Parathyroid adenoma (tissue), 2 donors: Measurements from ENCODE around the gene GJD4.
A peak's percentile ranks its signal among the peaks of the same experiment; 100 is the strongest.

Source experiments
- H2AFZ ChIP-seq: fragments of 300-600 bp; sonication (generic); one replicate; pipeline ENCODE4 v1.7.0; 2017; ENCODE audit warnings: antibody characterized with exemption, mild to moderate bottlenecking
- H3K27ac ChIP-seq: fragments of 300-600 bp; sonication (generic); one replicate; pipeline ENCODE4 v1.7.0; 2017
- H3K27me3 ChIP-seq: fragments of 300-600 bp; sonication (generic); one replicate; pipeline ENCODE4 v1.7.0; 2017; ENCODE audit warnings: low read length; ENCODE audit not compliant: control insufficient read depth, insufficient read depth
- H3K36me3 ChIP-seq: fragments of 300-600 bp; sonication (generic); one replicate; pipeline ENCODE4 v1.7.0; 2017; ENCODE audit warnings: low read length; ENCODE audit not compliant: control insufficient read depth, insufficient read depth
- H3K4me1 ChIP-seq: fragments of 300-600 bp; sonication (generic); one replicate; pipeline ENCODE4 v1.7.0; 2017; ENCODE audit warnings: control low read depth
- H3K4me2 ChIP-seq: fragments of 300-600 bp; sonication (generic); one replicate; pipeline ENCODE4 v1.7.0; 2017; ENCODE audit warnings: low read length
- H3K4me3 ChIP-seq: fragments of 300-600 bp; sonication (generic); one replicate; pipeline ENCODE4 v1.7.0; 2017; ENCODE audit warnings: low read depth, low read length
- H3K79me2 ChIP-seq: fragments of 300-600 bp; sonication (generic); one replicate; pipeline ENCODE4 v1.7.0; 2017; ENCODE audit warnings: control low read depth
- H3K9ac ChIP-seq: fragments of 300-600 bp; sonication (generic); one replicate; pipeline ENCODE4 v1.7.0; 2017; ENCODE audit warnings: mild to moderate bottlenecking
- H3K9me3 ChIP-seq: fragments of 300-600 bp; sonication (generic); one replicate; pipeline ENCODE4 v1.7.0; 2017; ENCODE audit warnings: low read length; ENCODE audit not compliant: control insufficient read depth
- TF ChIP-seq, protein P1 (sequence below): fragments of 300-600 bp; sonication (generic); IDR thresholded peaks from one replicate; pipeline ENCODE4 v1.7.0; 2017; ENCODE audit warnings: antibody characterized with exemption, mild to moderate bottlenecking
- donor health status: primary hyperparathyroidism.

GJD4 gene

DNA sequence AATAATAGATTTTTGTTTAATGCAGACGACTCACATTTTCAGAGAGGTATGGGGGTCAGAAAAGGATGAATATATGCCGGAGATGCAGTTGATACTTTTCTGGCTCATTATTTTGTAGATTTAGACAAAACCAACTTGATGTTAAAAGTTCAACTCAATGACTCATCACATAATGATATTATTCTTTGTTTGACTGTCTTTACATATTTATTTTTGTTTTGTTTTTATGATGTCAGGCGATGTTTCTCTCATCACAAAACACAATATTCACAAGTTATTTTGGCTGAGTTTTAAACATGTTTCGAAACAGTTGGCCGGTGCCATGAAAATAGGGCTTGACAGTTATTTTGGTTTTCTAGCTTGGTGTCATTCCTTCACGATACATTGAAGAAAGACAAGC is 1.3 kb downstream of the GJD4 start:
- H3K4me1 ChIP-seq, result no peaks in the 10 kb centered on the region
- no peaks in the 10 kb centered on the region for H3K79me2 ChIP-seq
- no peaks in the 10 kb centered on the region for H3K9me3 ChIP-seq
- H3K4me3 ChIP-seq, result no peak overlapping the region
- H3K9ac ChIP-seq, result no peak overlapping the region
- no peaks in the 10 kb centered on the region for H3K36me3 ChIP-seq
- H3K27me3 ChIP-seq, result no peaks in the 10 kb centered on the region
- TF ChIP-seq, protein P1, sequence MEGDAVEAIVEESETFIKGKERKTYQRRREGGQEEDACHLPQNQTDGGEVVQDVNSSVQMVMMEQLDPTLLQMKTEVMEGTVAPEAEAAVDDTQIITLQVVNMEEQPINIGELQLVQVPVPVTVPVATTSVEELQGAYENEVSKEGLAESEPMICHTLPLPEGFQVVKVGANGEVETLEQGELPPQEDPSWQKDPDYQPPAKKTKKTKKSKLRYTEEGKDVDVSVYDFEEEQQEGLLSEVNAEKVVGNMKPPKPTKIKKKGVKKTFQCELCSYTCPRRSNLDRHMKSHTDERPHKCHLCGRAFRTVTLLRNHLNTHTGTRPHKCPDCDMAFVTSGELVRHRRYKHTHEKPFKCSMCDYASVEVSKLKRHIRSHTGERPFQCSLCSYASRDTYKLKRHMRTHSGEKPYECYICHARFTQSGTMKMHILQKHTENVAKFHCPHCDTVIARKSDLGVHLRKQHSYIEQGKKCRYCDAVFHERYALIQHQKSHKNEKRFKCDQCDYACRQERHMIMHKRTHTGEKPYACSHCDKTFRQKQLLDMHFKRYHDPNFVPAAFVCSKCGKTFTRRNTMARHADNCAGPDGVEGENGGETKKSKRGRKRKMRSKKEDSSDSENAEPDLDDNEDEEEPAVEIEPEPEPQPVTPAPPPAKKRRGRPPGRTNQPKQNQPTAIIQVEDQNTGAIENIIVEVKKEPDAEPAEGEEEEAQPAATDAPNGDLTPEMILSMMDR, result no peak
- no peak overlapping the region for H3K27ac ChIP-seq
- H2AFZ ChIP-seq, result no peak overlapping the region
- H3K4me2 ChIP-seq, result no peak overlapping the region

- TF ChIP-seq, protein P1, result no peak
- H2AFZ ChIP-seq, result peak overlapping the region; percentile 89
- no peaks in the 10 kb centered on the region for H3K27me3 ChIP-seq
- peak overlapping the region; percentile 64 for H3K4me2 ChIP-seq
- H3K4me3 ChIP-seq, result peak overlapping the region; percentile 41
- H3K79me2 ChIP-seq, result no peaks in the 10 kb centered on the region
- H3K4me1 ChIP-seq, result no peaks in the 10 kb centered on the region
- no peaks in the 10 kb centered on the region for H3K9me3 ChIP-seq
- H3K36me3 ChIP-seq, result no peaks in the 10 kb centered on the region
- H3K27ac ChIP-seq, result no peak overlapping the region
- H3K9ac ChIP-seq, result no peak overlapping the region
Observed at GRCh38 chr10:35607475-35608327, 2.6 kb downstream of the GJD4 start.

GRCh38 chr10:35608328-35608672 is 3.2 kb downstream of the GJD4 start:
- H3K4me1 ChIP-seq, result no peaks in the 10 kb centered on the region
- peak overlapping the region; percentile 89 for H2AFZ ChIP-seq
- H3K36me3 ChIP-seq, result no peaks in the 10 kb centered on the region
- no peaks in the 10 kb centered on the region for H3K79me2 ChIP-seq
- no peak overlapping the region for H3K9ac ChIP-seq
- no peaks in the 10 kb centered on the region for H3K27me3 ChIP-seq
- peak overlapping the region; percentile 64 for H3K4me2 ChIP-seq
- H3K9me3 ChIP-seq, result no peaks in the 10 kb centered on the region
- TF ChIP-seq, protein P1, result no peak
- H3K27ac ChIP-seq, result no peak overlapping the region
- no peak overlapping the region for H3K4me3 ChIP-seq

GRCh38 chr10:35611750-35612149 is 6.6 kb downstream of the GJD4 start:
- H3K36me3 ChIP-seq, result no peaks in the 10 kb centered on the region
- no peak overlapping the region for H3K4me3 ChIP-seq
- no peak overlapping the region for H3K9ac ChIP-seq
- no peak overlapping the region for H3K4me2 ChIP-seq
- H2AFZ ChIP-seq, result no peak overlapping the region
- no peaks in the 10 kb centered on the region for H3K79me2 ChIP-seq
- no peaks in the 10 kb centered on the region for H3K9me3 ChIP-seq
- H3K27me3 ChIP-seq, result no peaks in the 10 kb centered on the region
- H3K4me1 ChIP-seq, result no peaks in the 10 kb centered on the region
- H3K27ac ChIP-seq, result no peak overlapping the region
- TF ChIP-seq, protein P1, result no peak
